Measurements from ENCODE around the gene CACNA2D3. TPM values are rescaled to one million over a fixed set of nuclear protein-coding genes. Genes with fewer than 3 reads are reported as not detected.

Gene CACNA2D3
- polyA plus RNA-seq, 1 donor (not counting 4 experiments of a cell fraction or from before 2014, with no cell fraction given) = 0.08 TPM

DNA sequence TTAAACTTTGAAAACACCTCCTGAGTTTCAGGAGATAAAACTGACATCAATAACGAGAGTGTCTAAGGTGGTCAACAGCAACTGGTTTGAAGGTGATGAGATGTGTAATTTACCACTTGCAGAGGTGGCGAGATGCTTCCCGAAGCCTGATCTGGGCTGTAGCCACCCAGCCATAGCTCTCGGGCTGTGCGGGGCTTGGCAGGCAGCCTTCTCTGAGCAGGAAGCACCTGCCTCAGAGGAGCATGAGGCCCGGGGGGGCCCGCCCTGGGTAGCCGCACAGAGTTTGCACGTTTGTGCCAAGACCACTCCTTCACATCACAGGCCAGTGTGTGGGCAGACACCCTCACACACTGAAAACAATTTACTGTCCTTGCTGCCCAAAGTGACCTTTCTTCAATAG lies 220.3 kb downstream of the CACNA2D3 start:
- Histone ChIP-seq H3K27me3 (ENCODE audit: control insufficient read depth, extremely low read depth, insufficient read depth, low read length) (no peaks in the 10 kb centered on the region), H3K9me3 (ENCODE audit: control insufficient read depth, low read depth, low read length) (no peaks in the 10 kb centered on the region), H2AFZ (ENCODE audit: control insufficient read depth, low read length) (no peak overlapping the region), H3K4me2 (ENCODE audit: control insufficient read depth, extremely low read depth, insufficient read depth, low read depth, low read length) (no peak overlapping the region), H3K9ac (ENCODE audit: control insufficient read depth, extremely low read depth, insufficient read depth, low read length) (no peak overlapping the region), H3K4me1 (ENCODE audit: control insufficient read depth, extremely low read depth, insufficient read depth, low read length) (no peaks in the 10 kb centered on the region), H3K36me3 (ENCODE audit: control insufficient read depth in 2 of 2, extremely low read depth in 1 of 2, insufficient read depth in 2 of 2, low read length in 2 of 2) (no peaks in the 10 kb centered on the region), H3K27ac (ENCODE audit: control insufficient read depth, insufficient read depth, low read length) (no peak overlapping the region), H3K79me2 (ENCODE audit: control insufficient read depth, insufficient read depth, low read length) (no peaks in the 10 kb centered on the region), H3K4me3 (ENCODE audit: control insufficient read depth in 2 of 3, extremely low read depth in 1 of 3, insufficient read depth in 2 of 3, low read depth in 1 of 3, low read length in 3 of 3) (no peak overlapping the region), H4K20me1 (ENCODE audit: control insufficient read depth, extremely low read depth, insufficient read depth, low read length) (no peaks in the 10 kb centered on the region), H3K9me1 (ENCODE audit: control insufficient read depth, extremely low read depth, insufficient read depth, low read length) (no peaks in the 10 kb centered on the region)
- FAIRE-seq = no peak
- dilution Hi-C loops (cut with MboI; ENCODE audit: extremely low pct_ligation_motif_present, low sequenced_read_pairs) = no loop called here
- DNase-seq (ENCODE audit: low read depth, low spot score) = no peak
- TF ChIP-seq, protein P1, sequence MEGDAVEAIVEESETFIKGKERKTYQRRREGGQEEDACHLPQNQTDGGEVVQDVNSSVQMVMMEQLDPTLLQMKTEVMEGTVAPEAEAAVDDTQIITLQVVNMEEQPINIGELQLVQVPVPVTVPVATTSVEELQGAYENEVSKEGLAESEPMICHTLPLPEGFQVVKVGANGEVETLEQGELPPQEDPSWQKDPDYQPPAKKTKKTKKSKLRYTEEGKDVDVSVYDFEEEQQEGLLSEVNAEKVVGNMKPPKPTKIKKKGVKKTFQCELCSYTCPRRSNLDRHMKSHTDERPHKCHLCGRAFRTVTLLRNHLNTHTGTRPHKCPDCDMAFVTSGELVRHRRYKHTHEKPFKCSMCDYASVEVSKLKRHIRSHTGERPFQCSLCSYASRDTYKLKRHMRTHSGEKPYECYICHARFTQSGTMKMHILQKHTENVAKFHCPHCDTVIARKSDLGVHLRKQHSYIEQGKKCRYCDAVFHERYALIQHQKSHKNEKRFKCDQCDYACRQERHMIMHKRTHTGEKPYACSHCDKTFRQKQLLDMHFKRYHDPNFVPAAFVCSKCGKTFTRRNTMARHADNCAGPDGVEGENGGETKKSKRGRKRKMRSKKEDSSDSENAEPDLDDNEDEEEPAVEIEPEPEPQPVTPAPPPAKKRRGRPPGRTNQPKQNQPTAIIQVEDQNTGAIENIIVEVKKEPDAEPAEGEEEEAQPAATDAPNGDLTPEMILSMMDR (optimal IDR thresholded peaks at IDR 0.05 in 1 of 3, IDR thresholded peaks at IDR 0.05 in 1 of 3, conservative IDR thresholded peaks at IDR 0.05 in 1 of 3; ENCODE audit: extremely low read depth in 1 of 3, insufficient read depth in 2 of 3, low read length in 3 of 3) = no peak
- TF ChIP-seq EZH2 (IDR thresholded peaks at IDR 0.05; ENCODE audit: low read length) = no peak

DNA sequence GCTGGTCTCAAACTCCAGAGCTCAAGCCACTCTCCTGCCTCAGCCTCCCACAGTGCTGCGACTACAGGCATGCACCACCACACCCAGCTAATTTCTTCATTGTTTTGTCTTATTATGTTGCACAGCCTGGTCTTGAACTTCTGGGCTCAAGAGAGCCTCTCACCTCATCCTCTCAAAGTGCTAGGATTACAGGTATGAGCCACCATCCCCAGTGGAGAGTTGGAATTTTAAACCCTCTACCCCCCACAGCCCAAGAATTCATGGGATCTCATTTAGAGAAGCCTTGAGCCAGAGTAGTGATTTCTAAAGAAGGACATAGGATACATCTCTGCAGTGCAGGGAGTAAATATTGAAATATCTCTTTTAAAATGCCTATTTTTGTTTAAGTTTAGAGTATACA lies 221.1 kb downstream of the CACNA2D3 start:
- FAIRE-seq = no peak
- no peak for DNase-seq (ENCODE audit: low read depth, low spot score)
- no peaks in the 10 kb centered on the region for H3K9me3 ChIP-seq (ENCODE audit: control insufficient read depth, low read depth, low read length)
- H3K27me3 ChIP-seq (ENCODE audit: control insufficient read depth, extremely low read depth, insufficient read depth, low read length) = no peaks in the 10 kb centered on the region
- no peak overlapping the region for H3K9ac ChIP-seq (ENCODE audit: control insufficient read depth, extremely low read depth, insufficient read depth, low read length)
- no peak for TF ChIP-seq EZH2 (IDR thresholded peaks at IDR 0.05; ENCODE audit: low read length)
- TF ChIP-seq, protein P1 (optimal IDR thresholded peaks at IDR 0.05 in 1 of 3, IDR thresholded peaks at IDR 0.05 in 1 of 3, conservative IDR thresholded peaks at IDR 0.05 in 1 of 3; ENCODE audit: extremely low read depth in 1 of 3, insufficient read depth in 2 of 3, low read length in 3 of 3) = no peak
- dilution Hi-C loops (cut with MboI; ENCODE audit: extremely low pct_ligation_motif_present, low sequenced_read_pairs) = no loop called here
- H4K20me1 ChIP-seq (ENCODE audit: control insufficient read depth, extremely low read depth, insufficient read depth, low read length) = no peaks in the 10 kb centered on the region
- H3K36me3 ChIP-seq (ENCODE audit: control insufficient read depth in 2 of 2, extremely low read depth in 1 of 2, insufficient read depth in 2 of 2, low read length in 2 of 2) = no peaks in the 10 kb centered on the region
- no peaks in the 10 kb centered on the region for H3K9me1 ChIP-seq (ENCODE audit: control insufficient read depth, extremely low read depth, insufficient read depth, low read length)
- H3K4me1 ChIP-seq (ENCODE audit: control insufficient read depth, extremely low read depth, insufficient read depth, low read length) = no peaks in the 10 kb centered on the region
- no peak overlapping the region for H3K27ac ChIP-seq (ENCODE audit: control insufficient read depth, insufficient read depth, low read length)
- no peak overlapping the region for H2AFZ ChIP-seq (ENCODE audit: control insufficient read depth, low read length)
- H3K4me3 ChIP-seq (ENCODE audit: control insufficient read depth in 2 of 3, extremely low read depth in 1 of 3, insufficient read depth in 2 of 3, low read depth in 1 of 3, low read length in 3 of 3) = no peak overlapping the region
- no peak overlapping the region for H3K4me2 ChIP-seq (ENCODE audit: control insufficient read depth, extremely low read depth, insufficient read depth, low read depth, low read length)
- no peaks in the 10 kb centered on the region for H3K79me2 ChIP-seq (ENCODE audit: control insufficient read depth, insufficient read depth, low read length)
